Tibial artery (tissue), 4 donors: ENCODE data around the gene PTGR1.

Experiments
- DNase-seq, 2 donors: peaks; one replicate each; pipeline ENCODE4 v3.0.0-alpha.2; 2019
- H3K27ac ChIP-seq, 2 donors: fragments of 200-600 bp; sonication (generic) in 1 of 2; 1 replicate in 1 of 2; 2 replicates in 1 of 2; pipeline ENCODE4 v1.5.1; 2018 to 2019; ENCODE audit warnings: mild to moderate bottlenecking in 1 of 2
- H3K27me3 ChIP-seq, 2 donors: fragments of 200-600 bp; sonication (generic) in 1 of 2; one replicate each; pipeline versions ENCODE4 v1.5.1 to v1.6.0; 2016 to 2019
- H3K36me3 ChIP-seq, 3 donors: fragments of 200-600 bp; sonication (generic) in 2 of 3; one replicate each; pipeline ENCODE4 v1.5.1; 2016 to 2019; ENCODE audit warnings: mild to moderate bottlenecking in 2 of 3
- H3K4me1 ChIP-seq, 4 donors: fragments of 200-600 bp; sonication (generic) in 2 of 4; 1 replicate in 3 of 4; 2 replicates in 1 of 4; pipeline ENCODE4 v1.5.1; 2016 to 2019
- H3K4me3 ChIP-seq, 2 donors: fragments of 200-600 bp; sonication (generic) in 1 of 2; 1 replicate in 1 of 2; 2 replicates in 1 of 2; pipeline ENCODE4 v1.5.1; 2018 to 2019; ENCODE audit warnings: mild to moderate bottlenecking in 2 of 2
- H3K9me3 ChIP-seq, 3 donors: fragments of 200-600 bp; sonication (generic) in 1 of 3; one replicate each; pipeline ENCODE4 v1.5.1; 2016 to 2019
- CTCF ChIP-seq, 2 experiments: fragments of 200-600 bp in 1 of 2; fragments of 450-650 bp in 1 of 2; IDR thresholded peaks; one replicate each; pipeline ENCODE4 v1.5.1; 2017 to 2019; ENCODE audit warnings: antibody characterized with exemption in 2 of 2, mild to moderate bottlenecking in 1 of 2, moderate library complexity in 1 of 2
- intact Hi-C: fragments of 100-400 bp; cut with DNase I; formaldehyde crosslinking; loops from one replicate; pipeline ENCODE4 v1.15.0; 2023; ENCODE audit warnings: low total_unique reads

Gene PTGR1

GRCh38 chr9:111601237-111602018 lies 2.0 kb upstream of the PTGR1 start:
- DNase-seq = no peak
- H3K36me3 ChIP-seq = peaks cover 0 to under 1% (median 0%) of the 10 kb centered on the region in 3 donors
- H3K27ac ChIP-seq = no peak overlapping the region
- no peak for TF ChIP-seq CTCF (IDR thresholded peaks at IDR 0.05)
- peaks cover 0 to 18% (median 5%) of the 10 kb centered on the region in 4 donors for H3K4me1 ChIP-seq
- intact Hi-C loops = loop anchor here (10.0 kb wide), 1 partner anchor 117 kb away; the partner anchor contains the start of gene ECPAS
- no peak overlapping the region for H3K4me3 ChIP-seq
- H3K27me3 ChIP-seq = no peaks in the 10 kb centered on the region
- H3K9me3 ChIP-seq = no peaks in the 10 kb centered on the region

- Histone ChIP-seq H3K4me1 (peaks cover 0 to 18% (median 5%) of the 10 kb centered on the region in 4 donors), H3K36me3 (peaks cover 0 to 10% (median 8%) of the 10 kb centered on the region in 3 donors), H3K27ac (peak overlapping the region; percentile 82), H3K27me3 (no peaks in the 10 kb centered on the region), H3K9me3 (no peaks in the 10 kb centered on the region), H3K4me3 (peak overlapping the region; percentile 75 to 81)
- peak in 1 of 2 donors; percentile 66 for DNase-seq
- no peak for TF ChIP-seq CTCF (IDR thresholded peaks at IDR 0.05)
- intact Hi-C loops = loop anchor here (1.0 to 10.0 kb wide), 3 partner anchors 61 to 472 kb away; partner anchors contain the start of genes ECPAS and GNG10
Measured at GRCh38 chr9:111599955-111600343, 502 bp upstream of the PTGR1 start.

- Histone ChIP-seq H3K4me1 (peaks cover 0 to 18% (median 5%) of the 10 kb centered on the region in 4 donors), H3K27me3 (no peaks in the 10 kb centered on the region), H3K9me3 (no peaks in the 10 kb centered on the region), H3K27ac (peak overlapping the region; percentile 82), H3K36me3 (peaks cover 0 to 16% (median 13%) of the 10 kb centered on the region in 3 donors), H3K4me3 (peak overlapping the region; percentile 75 to 81)
- TF ChIP-seq CTCF (IDR thresholded peaks at IDR 0.05) = no peak
- intact Hi-C loops = loop anchor here (1.0 to 5.0 kb wide), 2 partner anchors 63 to 474 kb away; partner anchors contain the start of gene GNG10
- DNase-seq = peak; percentile 63 to 71
Measured at GRCh38 chr9:111598733-111599091, 735 bp downstream of the PTGR1 start.

- DNase-seq = peak; percentile 60 to 80
- H3K27ac ChIP-seq = peak overlapping the region; percentile 82
- H3K4me1 ChIP-seq = peaks cover 0 to 18% (median 5%) of the 10 kb centered on the region in 4 donors
- intact Hi-C loops = loop anchor here (5.0 kb wide), 1 partner anchor 474 kb away; no protein-coding TSS in a partner anchor
- peak; percentile 22 to 64 for TF ChIP-seq CTCF (IDR thresholded peaks at IDR 0.05)
- H3K9me3 ChIP-seq = no peaks in the 10 kb centered on the region
- H3K27me3 ChIP-seq = no peaks in the 10 kb centered on the region
- H3K4me3 ChIP-seq = peak overlapping the region; percentile 75 to 81
- H3K36me3 ChIP-seq = peaks cover 0 to 21% (median 17%) of the 10 kb centered on the region in 3 donors
Measured at GRCh38 chr9:111597852-111598732, 1.4 kb downstream of the PTGR1 start.

- TF ChIP-seq CTCF (IDR thresholded peaks at IDR 0.05) = no peak
- H3K4me3 ChIP-seq = no peak overlapping the region
- peaks cover 16 to 35% (median 26%) of the 10 kb centered on the region in 3 donors for H3K36me3 ChIP-seq
- H3K27ac ChIP-seq = no peak overlapping the region
- H3K27me3 ChIP-seq = no peaks in the 10 kb centered on the region
- no peaks in the 10 kb centered on the region for H3K9me3 ChIP-seq
- DNase-seq = no peak
- no peaks in the 10 kb centered on the region for H3K4me1 ChIP-seq
- intact Hi-C loops = no loop called here
Measured at GRCh38 chr9:111588846-111589245, 10.6 kb downstream of the PTGR1 start.
